ENCODE data around the gene STK36. TPM values are rescaled to one million over a fixed set of nuclear protein-coding genes. Genes with fewer than 3 reads are reported as not detected.

STK36 gene
- total and polyA plus RNA-seq, 10 of the 15 experiments (the other 5 are each of a cell fraction or from before 2014, with no cell fraction given), result 4.0 to 22.8 (median 16.7) TPM

DNA sequence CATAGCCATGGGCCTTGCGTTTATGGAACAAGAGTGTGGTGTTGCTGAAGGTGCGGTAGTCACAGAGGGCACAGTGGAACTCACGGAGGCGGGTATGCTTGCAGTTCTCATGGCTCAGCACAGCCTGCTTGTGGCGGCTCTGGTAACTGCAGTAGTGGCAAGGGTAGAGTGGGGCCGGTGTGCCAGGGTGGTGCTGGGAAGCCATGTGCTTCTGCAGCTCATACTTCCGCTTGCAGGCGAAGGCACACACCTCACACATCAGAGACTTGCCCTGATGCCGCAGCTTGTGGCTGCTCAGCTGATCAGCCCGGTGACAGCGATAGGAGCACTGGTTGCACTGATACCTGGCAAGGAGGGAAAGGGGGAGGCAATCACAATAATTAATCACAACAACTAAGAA, 27.2 kb upstream of the STK36 start (continued):
- no peak for TF ChIP-seq MLLT1 (IDR thresholded peaks at IDR 0.05)
- TF ChIP-seq KAT2A (conservative IDR thresholded peaks at IDR 0.05; ENCODE audit: control insufficient read depth, low read depth, low read length), result no peak
- TF ChIP-seq, protein P1, sequence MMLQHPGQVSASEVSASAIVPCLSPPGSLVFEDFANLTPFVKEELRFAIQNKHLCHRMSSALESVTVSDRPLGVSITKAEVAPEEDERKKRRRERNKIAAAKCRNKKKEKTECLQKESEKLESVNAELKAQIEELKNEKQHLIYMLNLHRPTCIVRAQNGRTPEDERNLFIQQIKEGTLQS (IDR thresholded peaks at IDR 0.05; ENCODE audit: borderline replicate concordance, extremely low read depth, low read depth, low read length), result no peak

GRCh38 chr2:218645126-218645525, 26.8 kb upstream of the STK36 start:
- TF ChIP-seq MLLT1 (IDR thresholded peaks at IDR 0.05) (no peak), BRCA1 (IDR thresholded peaks at IDR 0.05; ENCODE audit: low read depth, low read length) (no peak), SIN3A (IDR thresholded peaks at IDR 0.05; ENCODE audit: low read depth, low read length) (no peak), NR2F1 (conservative IDR thresholded peaks at IDR 0.05) (no peak), DPF2 (IDR thresholded peaks at IDR 0.05) (no peak), CREB1 (IDR thresholded peaks at IDR 0.05; ENCODE audit: low read depth) (no peak), EGR1 (IDR thresholded peaks at IDR 0.05; ENCODE audit: borderline replicate concordance in 1 of 2, low read depth in 2 of 2, low read length in 2 of 2) (no peak), ATF7 (IDR thresholded peaks at IDR 0.05; ENCODE audit: low read depth) (no peak), MTA3 (IDR thresholded peaks at IDR 0.05; ENCODE audit: borderline replicate concordance, low read length) (no peak), BCL11A (IDR thresholded peaks at IDR 0.05; ENCODE audit: low read depth, low read length) (no peak)
- TF ChIP-seq, protein P2, sequence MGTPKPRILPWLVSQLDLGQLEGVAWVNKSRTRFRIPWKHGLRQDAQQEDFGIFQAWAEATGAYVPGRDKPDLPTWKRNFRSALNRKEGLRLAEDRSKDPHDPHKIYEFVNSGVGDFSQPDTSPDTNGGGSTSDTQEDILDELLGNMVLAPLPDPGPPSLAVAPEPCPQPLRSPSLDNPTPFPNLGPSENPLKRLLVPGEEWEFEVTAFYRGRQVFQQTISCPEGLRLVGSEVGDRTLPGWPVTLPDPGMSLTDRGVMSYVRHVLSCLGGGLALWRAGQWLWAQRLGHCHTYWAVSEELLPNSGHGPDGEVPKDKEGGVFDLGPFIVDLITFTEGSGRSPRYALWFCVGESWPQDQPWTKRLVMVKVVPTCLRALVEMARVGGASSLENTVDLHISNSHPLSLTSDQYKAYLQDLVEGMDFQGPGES (IDR thresholded peaks at IDR 0.05), result no peak
- TF ChIP-seq, protein P3, sequence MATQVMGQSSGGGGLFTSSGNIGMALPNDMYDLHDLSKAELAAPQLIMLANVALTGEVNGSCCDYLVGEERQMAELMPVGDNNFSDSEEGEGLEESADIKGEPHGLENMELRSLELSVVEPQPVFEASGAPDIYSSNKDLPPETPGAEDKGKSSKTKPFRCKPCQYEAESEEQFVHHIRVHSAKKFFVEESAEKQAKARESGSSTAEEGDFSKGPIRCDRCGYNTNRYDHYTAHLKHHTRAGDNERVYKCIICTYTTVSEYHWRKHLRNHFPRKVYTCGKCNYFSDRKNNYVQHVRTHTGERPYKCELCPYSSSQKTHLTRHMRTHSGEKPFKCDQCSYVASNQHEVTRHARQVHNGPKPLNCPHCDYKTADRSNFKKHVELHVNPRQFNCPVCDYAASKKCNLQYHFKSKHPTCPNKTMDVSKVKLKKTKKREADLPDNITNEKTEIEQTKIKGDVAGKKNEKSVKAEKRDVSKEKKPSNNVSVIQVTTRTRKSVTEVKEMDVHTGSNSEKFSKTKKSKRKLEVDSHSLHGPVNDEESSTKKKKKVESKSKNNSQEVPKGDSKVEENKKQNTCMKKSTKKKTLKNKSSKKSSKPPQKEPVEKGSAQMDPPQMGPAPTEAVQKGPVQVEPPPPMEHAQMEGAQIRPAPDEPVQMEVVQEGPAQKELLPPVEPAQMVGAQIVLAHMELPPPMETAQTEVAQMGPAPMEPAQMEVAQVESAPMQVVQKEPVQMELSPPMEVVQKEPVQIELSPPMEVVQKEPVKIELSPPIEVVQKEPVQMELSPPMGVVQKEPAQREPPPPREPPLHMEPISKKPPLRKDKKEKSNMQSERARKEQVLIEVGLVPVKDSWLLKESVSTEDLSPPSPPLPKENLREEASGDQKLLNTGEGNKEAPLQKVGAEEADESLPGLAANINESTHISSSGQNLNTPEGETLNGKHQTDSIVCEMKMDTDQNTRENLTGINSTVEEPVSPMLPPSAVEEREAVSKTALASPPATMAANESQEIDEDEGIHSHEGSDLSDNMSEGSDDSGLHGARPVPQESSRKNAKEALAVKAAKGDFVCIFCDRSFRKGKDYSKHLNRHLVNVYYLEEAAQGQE (IDR thresholded peaks at IDR 0.05; ENCODE audit: low read depth, low read length), result no peak
- peak; percentile 21 for ATAC-seq
- H3K4me1 ChIP-seq (ENCODE audit: control insufficient read depth, insufficient read depth, low read length), result no peaks in the 10 kb centered on the region
- no peak overlapping the region for H3K9ac ChIP-seq (ENCODE audit: control insufficient read depth, insufficient read depth, low read length)
- 100% methylated on average over 1 of the region's 1 CpG for WGBS (ENCODE audit: insufficient coverage, insufficient replicate concordance, low lambda C conversion rate, missing lambda C conversion rate)
- H3K36me3 ChIP-seq (ENCODE audit: control insufficient read depth in 2 of 2, insufficient read depth in 2 of 2, low read length in 1 of 2), result peaks cover 34 to 35% of the 10 kb centered on the region in 2 experiments
- H3K4me2 ChIP-seq (ENCODE audit: control insufficient read depth, insufficient read depth), result no peak overlapping the region
- ChIA-PET POLR2A (no interaction called here), SMC1A (ENCODE audit: uncharacterized antibody, unreplicated experiment) (interaction anchor here (1.3 kb wide), 1 partner anchor 128 kb away, joined by 4 read pairs; no protein-coding TSS in a partner anchor), RAD21 (ENCODE audit: unreplicated experiment) (no interaction called here), CTCF (interaction anchor here (1.1 to 1.2 kb wide), 2 partner anchors 67 to 207 kb away, joined by 3 read pairs; no protein-coding TSS in a partner anchor)
- no peaks in the 10 kb centered on the region for H3K9me3 ChIP-seq (replicated peaks; ENCODE audit: control insufficient read depth, insufficient read depth, low read length)
- no peak overlapping the region for H3K4me3 ChIP-seq
- no peaks in the 10 kb centered on the region for H3K27me3 ChIP-seq (replicated peaks in 1 of 2; ENCODE audit: control insufficient read depth in 2 of 2, insufficient read depth in 2 of 2, low read length in 1 of 2)
- no peak for FAIRE-seq
- in situ Hi-C loops (cut with MboI) (loop anchor here (5.0 kb wide), 1 partner anchor 238 kb away; no protein-coding TSS in a partner anchor), intact Hi-C loops (cut with micrococcal nuclease; ENCODE audit: unreplicated experiment) (no loop called here)
- no peak for DNase-seq (ENCODE audit: low read depth, low spot score)
- no TSS peak for BruUV-seq (replicated peaks)
- no peak overlapping the region for H2AFZ ChIP-seq (ENCODE audit: control insufficient read depth, low read depth, low read length)
- peaks cover 2% of the 10 kb centered on the region; the same call in 1 of the 2 replicates for H3K79me2 ChIP-seq (ENCODE audit: control insufficient read depth, insufficient read depth, low read length)
- no peak overlapping the region for H3K27ac ChIP-seq (ENCODE audit: control insufficient read depth, insufficient read depth)
- H4K20me1 ChIP-seq (ENCODE audit: control insufficient read depth, insufficient read depth), result no peaks in the 10 kb centered on the region
